ENCODE measurements around the gene MRLN. TPM values are rescaled to one million over a fixed set of nuclear protein-coding genes. Genes with fewer than 3 reads are reported as not detected.

Gene MRLN
- total RNA-seq, 2 experiments from 2014 or later: 0.56 TPM; not detected in 1

DNA sequence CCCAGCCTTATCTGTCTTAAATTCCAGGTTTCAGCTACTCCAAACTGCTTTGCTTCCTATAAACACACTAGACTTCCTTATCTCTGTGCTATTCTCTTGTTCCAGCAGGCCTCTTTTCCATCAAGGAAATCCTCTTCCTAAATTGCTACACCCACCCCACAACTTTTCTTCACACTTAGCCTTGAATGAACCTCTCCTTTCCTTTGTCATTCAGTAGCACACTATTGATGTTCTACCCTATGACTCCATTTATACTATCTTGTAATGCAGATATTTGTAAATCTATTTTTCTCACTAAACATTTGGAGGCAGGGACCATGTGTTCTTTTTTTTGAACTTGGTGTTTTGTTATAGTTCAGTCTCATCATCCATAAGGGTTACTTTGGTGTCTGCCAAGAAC is 47.3 kb downstream of the MRLN start:
- Mint-ChIP-seq H3K27ac (no peak overlapping the region), H3K4me1 (ENCODE audit: low read depth) (no peaks in the 10 kb centered on the region), H3K27me3 (peaks cover 68% of the 10 kb centered on the region), H3K4me3 (no peak overlapping the region), H3K36me3 (ENCODE audit: low read depth) (no peaks in the 10 kb centered on the region), H3K9me3 (no peaks in the 10 kb centered on the region)
- ChIA-PET CTCF (no interaction called here), POLR2A (no interaction called here)
- H3K36me3 ChIP-seq (ENCODE audit: insufficient read depth, low read length): no peaks in the 10 kb centered on the region
- peaks cover 0 to 6% of the 10 kb centered on the region in 2 experiments for H3K9me3 ChIP-seq (ENCODE audit: control insufficient read depth in 1 of 2, insufficient read depth in 1 of 2, low read length in 2 of 2)
- H3K4me3 ChIP-seq (ENCODE audit: low read length): no peak overlapping the region
- no peak for ATAC-seq (ENCODE audit: poor library complexity)
- H3K27me3 ChIP-seq (ENCODE audit: control insufficient read depth in 1 of 2, insufficient read depth in 2 of 2, low read length in 2 of 2): peaks cover 17 to 23% of the 10 kb centered on the region in 2 experiments
- peaks cover 9% of the 10 kb centered on the region for H3K4me1 ChIP-seq (ENCODE audit: insufficient read depth, low read length)
- no peak for DNase-seq
- no peak overlapping the region for H3K27ac ChIP-seq (ENCODE audit: low read depth in 1 of 2, low read length in 2 of 2)
- TF ChIP-seq CTCF (IDR thresholded peaks at IDR 0.05): no peak
- intact Hi-C loops (cut with DNase I, micrococcal nuclease): no loop called here

- ATAC-seq (ENCODE audit: poor library complexity) (no peak), DNase-seq (no peak)
- Mint-ChIP-seq H3K4me1 (ENCODE audit: low read depth) (no peaks in the 10 kb centered on the region), H3K27me3 (peaks cover 71% of the 10 kb centered on the region), H3K4me3 (no peak overlapping the region), H3K27ac (no peak overlapping the region), H3K36me3 (ENCODE audit: low read depth) (no peaks in the 10 kb centered on the region), H3K9me3 (no peaks in the 10 kb centered on the region)
- Histone ChIP-seq H3K4me1 (ENCODE audit: insufficient read depth, low read length) (peaks cover 8% of the 10 kb centered on the region), H3K4me3 (ENCODE audit: low read length) (no peak overlapping the region), H3K27me3 (ENCODE audit: control insufficient read depth in 1 of 2, insufficient read depth in 2 of 2, low read length in 2 of 2) (peaks cover 12 to 25% of the 10 kb centered on the region in 2 experiments), H3K9me3 (ENCODE audit: control insufficient read depth in 1 of 2, insufficient read depth in 1 of 2, low read length in 2 of 2) (peaks cover 0 to 6% of the 10 kb centered on the region in 2 experiments), H3K36me3 (ENCODE audit: insufficient read depth, low read length) (no peaks in the 10 kb centered on the region), H3K27ac (ENCODE audit: low read depth in 1 of 2, low read length in 2 of 2) (no peak overlapping the region)
- TF ChIP-seq CTCF (IDR thresholded peaks at IDR 0.05): no peak
- POLR2A ChIA-PET: no interaction called here
- CTCF ChIA-PET: no interaction called here
- intact Hi-C loops (cut with DNase I, micrococcal nuclease): no loop called here
Observed at GRCh38 chr10:59704630-59705029, 48.6 kb downstream of the MRLN start.

DNA sequence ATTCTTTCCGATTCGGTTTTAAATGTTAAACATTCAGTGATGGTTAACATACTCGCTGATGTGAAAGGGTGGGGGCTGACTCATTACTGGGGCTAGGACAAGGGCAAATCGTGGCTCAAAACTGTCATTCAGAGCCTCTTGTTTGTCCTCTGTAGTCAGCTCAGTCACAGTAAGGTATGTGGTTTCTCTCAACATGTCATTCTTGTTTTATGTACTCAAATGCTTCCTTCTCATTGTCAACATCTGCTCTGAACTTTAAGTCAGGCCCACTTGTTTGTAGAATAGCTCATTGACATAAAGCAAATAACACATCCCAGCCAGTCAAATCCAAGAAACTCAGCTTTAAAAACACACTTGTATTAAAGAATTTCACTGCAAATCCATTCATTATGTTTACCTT is 50.9 kb downstream of the MRLN start:
- Mint-ChIP-seq H3K36me3 (ENCODE audit: low read depth) (no peaks in the 10 kb centered on the region), H3K27me3 (peaks cover 69% of the 10 kb centered on the region), H3K27ac (no peak overlapping the region), H3K9me3 (no peaks in the 10 kb centered on the region), H3K4me3 (no peak overlapping the region), H3K4me1 (ENCODE audit: low read depth) (no peaks in the 10 kb centered on the region)
- ATAC-seq (ENCODE audit: poor library complexity) (no peak), DNase-seq (no peak)
- Histone ChIP-seq H3K27me3 (ENCODE audit: control insufficient read depth in 1 of 2, insufficient read depth in 2 of 2, low read length in 2 of 2) (peaks cover 4 to 8% of the 10 kb centered on the region in 2 experiments), H3K9me3 (ENCODE audit: control insufficient read depth in 1 of 2, insufficient read depth in 1 of 2, low read length in 2 of 2) (no peaks in the 10 kb centered on the region), H3K4me3 (ENCODE audit: low read length) (no peak overlapping the region), H3K27ac (ENCODE audit: low read depth in 1 of 2, low read length in 2 of 2) (no peak overlapping the region), H3K4me1 (ENCODE audit: insufficient read depth, low read length) (no peaks in the 10 kb centered on the region), H3K36me3 (ENCODE audit: insufficient read depth, low read length) (no peaks in the 10 kb centered on the region)
- CTCF ChIA-PET: no interaction called here
- intact Hi-C loops (cut with DNase I, micrococcal nuclease): no loop called here
- POLR2A ChIA-PET: no interaction called here
- no peak for TF ChIP-seq CTCF (IDR thresholded peaks at IDR 0.05)
